MCF 10A (cell line): ENCODE data around the gene TM7SF2. TPM values are rescaled to one million over a fixed set of nuclear protein-coding genes. Genes with fewer than 3 reads are reported as not detected.

Experiments
- BruUV-seq: library from RNA; stranded (reverse); fragments of 400-500 nt; replicated peaks from 2 replicates; lab custom pipeline; 2021; lab: Mats Ljungman, UMichigan
- CTCF ChIA-PET: fragments of 300-600 bp; sonication (Branson Sonifier 250); formaldehyde crosslinking; extraction: SDS; loops from one replicate; lab custom pipeline; 2021; ENCODE audit warnings: antibody characterized with exemption, inconsistent platforms; lab: Yijun Ruan, JAX
- POLR2A ChIA-PET: fragments of 300-600, 350-650 bp; sonication (Branson Sonifier 250); formaldehyde crosslinking; extraction: SDS; loops from one replicate; lab custom pipeline; 2020; ENCODE audit warnings: antibody characterized with exemption, inconsistent platforms; lab: Yijun Ruan, JAX
- DNase-seq: peaks from one replicate; pipeline ENCODE4 v3.0.0-alpha.2; 2018; ENCODE audit not compliant: unreplicated experiment
- H3K27ac Mint-ChIP-seq: one replicate; pipeline ENCODE4 v1.8.0; 2022; ENCODE audit warnings: mild to moderate bottlenecking, low read depth, mixed read lengths; ENCODE audit not compliant: unreplicated experiment
- H3K27me3 Mint-ChIP-seq: one replicate; pipeline ENCODE4 v1.8.0; 2022; ENCODE audit warnings: mixed read lengths; ENCODE audit not compliant: insufficient read depth, unreplicated experiment
- H3K36me3 Mint-ChIP-seq: one replicate; pipeline ENCODE4 v1.8.0; 2022; ENCODE audit warnings: mild to moderate bottlenecking, moderate library complexity, mixed read lengths; ENCODE audit not compliant: insufficient read depth, unreplicated experiment
- H3K4me1 Mint-ChIP-seq: one replicate; pipeline ENCODE4 v1.8.0; 2022; ENCODE audit warnings: mixed read lengths; ENCODE audit not compliant: insufficient read depth, unreplicated experiment
- H3K4me3 Mint-ChIP-seq: one replicate; pipeline ENCODE4 v1.8.0; 2022; ENCODE audit warnings: mild to moderate bottlenecking, moderate library complexity, mixed read lengths; ENCODE audit not compliant: unreplicated experiment
- H3K9me3 Mint-ChIP-seq: one replicate; pipeline ENCODE4 v1.8.0; 2022; ENCODE audit warnings: mixed read lengths; ENCODE audit not compliant: unreplicated experiment
- CTCF ChIP-seq: fragments of 200-600 bp; IDR thresholded peaks from one replicate; pipeline ENCODE4 v1.8.0; 2022; ENCODE audit warnings: antibody characterized with exemption, mild to moderate bottlenecking; ENCODE audit not compliant: unreplicated experiment
- intact Hi-C: fragments of 100-400 bp; cut with micrococcal nuclease; formaldehyde crosslinking; loops from 2 replicates; pipeline ENCODE4 v1.14.1; 2022
- total RNA-seq: library from RNA; stranded (reverse); gene quantifications from 2 replicates; pipeline ENCODE4 v1.2.3, GENCODE V29; 2022

TM7SF2 gene
- total RNA-seq, 1 experiment from 2014 or later = 14.0 TPM

GRCh38 chr11:65132988-65133700 is 21.5 kb downstream of the TM7SF2 start:
- Mint-ChIP-seq H3K36me3 (peaks cover 40% of the 10 kb centered on the region), H3K4me1 (peaks cover 28% of the 10 kb centered on the region), H3K27ac (peak overlapping the region; percentile 100), H3K4me3 (peak overlapping the region; percentile 99), H3K27me3 (no peaks in the 10 kb centered on the region), H3K9me3 (no peaks in the 10 kb centered on the region)
- no TSS peak for BruUV-seq
- ChIA-PET CTCF (interaction anchor here (0.6 to 0.8 kb wide), 2 partner anchors 11 to 48 kb away, joined by 3 to 4 read pairs; partner anchors contain the start of gene CAPN1), POLR2A (interaction anchor here (0.7 to 8.2 kb wide), 15 partner anchors 10 to 815 kb away, joined by 3 to 157 read pairs (median 7); partner anchors contain the start of genes ARL2, CAPN1, FAU and MRPL49)
- DNase-seq = peak; percentile 66
- intact Hi-C loops = no loop called here
- no peak for TF ChIP-seq CTCF

GRCh38 chr11:65133724-65134123 is 22.1 kb downstream of the TM7SF2 start:
- peaks cover 38% of the 10 kb centered on the region for H3K36me3 Mint-ChIP-seq
- CTCF ChIA-PET = interaction anchor here (0.8 to 1.2 kb wide), 2 partner anchors 46 to 48 kb away, joined by 4 read pairs; partner anchors contain the start of gene CAPN1
- peaks cover 28% of the 10 kb centered on the region for H3K4me1 Mint-ChIP-seq
- H3K9me3 Mint-ChIP-seq = no peaks in the 10 kb centered on the region
- no peak for DNase-seq
- H3K4me3 Mint-ChIP-seq = peak overlapping the region; percentile 99
- TF ChIP-seq CTCF = no peak
- intact Hi-C loops = loop anchor here (2.0 kb wide), 1 partner anchor 47 kb away; the partner anchor contains the start of gene CAPN1
- no peaks in the 10 kb centered on the region for H3K27me3 Mint-ChIP-seq
- peak overlapping the region; percentile 100 for H3K27ac Mint-ChIP-seq
- POLR2A ChIA-PET = interaction anchor here (0.7 to 8.2 kb wide), 19 partner anchors 11 to 816 kb away, joined by 3 to 157 read pairs (median 7); partner anchors contain the start of genes ARL2, ATG2A, CAPN1 and CDC42BPG
- no TSS peak for BruUV-seq

GRCh38 chr11:65134240-65134951 is 22.7 kb downstream of the TM7SF2 start, which contains the start of gene SYVN1:
SYVN1 (minus strand) TSS chr11:65134519; CDS start chr11:65133601, 918 bp downstream.
- no peaks in the 10 kb centered on the region for H3K9me3 Mint-ChIP-seq
- ChIA-PET CTCF (interaction anchor here (0.8 to 1.8 kb wide), 3 partner anchors 10 to 47 kb away, joined by 4 to 9 read pairs (median 4); partner anchors contain the start of gene CAPN1), POLR2A (interaction anchor here (0.6 to 8.2 kb wide), 39 partner anchors 10 to 817 kb away, joined by 3 to 157 read pairs (median 4); partner anchors contain the start of genes ARL2, ATG2A, CAPN1 and CDC42BPG)
- H3K4me3 Mint-ChIP-seq = peak within 1 kb of the TSS; percentile 99
- TF ChIP-seq CTCF = no peak
- no TSS peak for BruUV-seq
- peaks cover 33% of the 10 kb centered on the region for H3K36me3 Mint-ChIP-seq
- H3K27me3 Mint-ChIP-seq = no peaks in the 10 kb centered on the region
- DNase-seq = peak; percentile 90
- intact Hi-C loops = loop anchor here (2.0 kb wide), 1 partner anchor 46 kb away; the partner anchor contains the start of gene CAPN1
- H3K27ac Mint-ChIP-seq = peak within 1 kb of the TSS; percentile 100
- H3K4me1 Mint-ChIP-seq = peaks cover 28% of the 10 kb centered on the region
